Muscle of back (tissue), 11 donors: ENCODE data around the gene TMEM225B. TPM values are rescaled to one million over a fixed set of nuclear protein-coding genes. Genes with fewer than 3 reads are reported as not detected.
"Not testable (repeated sequence)": the region's sequence is repeated elsewhere in the genome, so short reads cannot be mapped to it uniquely, and the experiment has no call there.

Source experiments
- DNase-seq, 3 donors: peaks; one replicate each; pipeline versions ENCODE4 v3.0.0 to v3.0.0-alpha.2; 2013
- polyA plus RNA-seq, 10 donors: library from polyadenylated mRNA; unstranded; fragments of 120-200 nt; gene quantifications; one replicate each; pipeline ENCODE4 v1.2.1, GENCODE V29; 2013; ENCODE audit not compliant: insufficient read length in 10 of 10

The TMEM225B gene
- polyA plus RNA-seq, 10 donors = 0.34 to 1.1 (median 0.74) TPM

- DNase-seq = not testable (repeated sequence)
Observed at GRCh38 chr7:99654626-99655025, 56.6 kb downstream of the TMEM225B start.

- DNase-seq = not testable (repeated sequence)
Observed at GRCh38 chr7:99657879-99658278, 59.8 kb downstream of the TMEM225B start.

Other genes starting within 250 kb of the TMEM225B start
- gene ARPC1B, start 223.5 kb upstream of the TMEM225B start, polyA plus RNA-seq = 10 to 100 TPM; 31.0 to 63.0 (median 40.4) TPM
- 100 to 1,000 TPM in 7 of 10 donors, 10 to 100 TPM in 3; 91.8 to 152 (median 110) TPM for gene PDAP1, start 189.7 kb upstream of the TMEM225B start, polyA plus RNA-seq
- 10 to 100 TPM; 64.2 to 90.1 (median 78.7) TPM for gene BUD31, start 189.3 kb upstream of the TMEM225B start, polyA plus RNA-seq
- gene PTCD1, start 159.5 kb upstream of the TMEM225B start, polyA plus RNA-seq = 1 to 10 TPM; 2.2 to 6.5 (median 3.3) TPM
- 10 to 100 TPM; 26.5 to 39.4 (median 30.3) TPM for gene CPSF4, start 159.3 kb upstream of the TMEM225B start, polyA plus RNA-seq
- gene ATP5MF, start 132.1 kb upstream of the TMEM225B start, polyA plus RNA-seq = 100 to 1,000 TPM; 326 to 415 (median 378) TPM
- gene ZNF789, start 125.4 kb upstream of the TMEM225B start, polyA plus RNA-seq = 10 to 100 TPM; 14.5 to 50.8 (median 26.7) TPM
- gene ZNF394, start 98.0 kb upstream of the TMEM225B start, polyA plus RNA-seq = 10 to 100 TPM in 5 of 10 donors, 1 to 10 TPM in 5; 7.1 to 11.6 (median 10.0) TPM
- gene ZKSCAN5, start 93.6 kb upstream of the TMEM225B start, polyA plus RNA-seq = 10 to 100 TPM in 4 of 10 donors, 1 to 10 TPM in 6; 7.6 to 11.2 (median 9.5) TPM
- 10 to 100 TPM in 2 of 10 donors, 1 to 10 TPM in 8; 6.9 to 10.4 (median 9.6) TPM for gene FAM200A, start 46.2 kb upstream of the TMEM225B start, polyA plus RNA-seq
- gene ZNF655, start 39.6 kb upstream of the TMEM225B start, polyA plus RNA-seq = 10 to 100 TPM; 28.3 to 60.9 (median 43.9) TPM
- gene ZSCAN25, start 18.7 kb downstream of the TMEM225B start, polyA plus RNA-seq = 10 to 100 TPM in 6 of 10 donors, 1 to 10 TPM in 4; 7.5 to 11.9 (median 10.1) TPM
- gene CYP3A5, start 81.7 kb downstream of the TMEM225B start, polyA plus RNA-seq = 1 to 10 TPM in 6 of 10 donors, under 1 TPM in 4; 0.54 to 1.6 (median 1.0) TPM
- gene CYP3A7, start 136.9 kb downstream of the TMEM225B start, polyA plus RNA-seq = 1 to 10 TPM in 1 of 10 donors, under 1 TPM in 3, not detected in 6; 0.31 to 1.6 (median 0.46) TPM
- under 1 TPM in 5 of 10 donors, not detected in 5; 0.09 to 0.45 (median 0.12) TPM for gene CYP3A4, start 185.9 kb downstream of the TMEM225B start, polyA plus RNA-seq
- under 1 TPM in 2 of 10 donors, not detected in 8; 0.21 TPM for gene CYP3A43, start 229.7 kb downstream of the TMEM225B start, polyA plus RNA-seq